ENCODE data around the gene CTSA. TPM values are rescaled to one million over a fixed set of nuclear protein-coding genes. Genes with fewer than 3 reads are reported as not detected.

The CTSA gene
- total RNA-seq, 1 experiment from 2014 or later, result 39.5 TPM

- Histone ChIP-seq H3K4me3 (ENCODE audit: low read length) (no peak overlapping the region), H3K79me2 (ENCODE audit: low read length) (peaks cover 42% of the 10 kb centered on the region), H2AFZ (ENCODE audit: low read length) (no peak overlapping the region), H4K20me1 (ENCODE audit: insufficient read depth, low read depth, low read length) (no peaks in the 10 kb centered on the region), H3K27me3 (ENCODE audit: low read length) (no peaks in the 10 kb centered on the region), H3K9me2 (replicated peaks; ENCODE audit: insufficient read depth, low read length) (no peaks in the 10 kb centered on the region), H3K9me3 (ENCODE audit: low read length) (no peaks in the 10 kb centered on the region), H3K9ac (ENCODE audit: low read length) (no peak overlapping the region), H3K27ac (ENCODE audit: low read length) (no peak overlapping the region), H3K4me2 (ENCODE audit: low read depth, low read length, poor library complexity, severe bottlenecking) (no peak overlapping the region), H3K4me1 (ENCODE audit: low read length) (peaks cover 22% of the 10 kb centered on the region), H3K36me3 (ENCODE audit: insufficient read depth, low read length) (no peaks in the 10 kb centered on the region)
- no peak for DNase-seq
These were observed 30.4 kb upstream of the CTSA start for GRCh38 chr20:45860560-45861220.

GRCh38 chr20:45861221-45862075 is 29.7 kb upstream of the CTSA start:
- Histone ChIP-seq H3K4me2 (ENCODE audit: low read depth, low read length, poor library complexity, severe bottlenecking) (no peak overlapping the region), H3K4me1 (ENCODE audit: low read length) (peaks cover 14% of the 10 kb centered on the region), H3K9ac (ENCODE audit: low read length) (no peak overlapping the region), H3K9me2 (replicated peaks; ENCODE audit: insufficient read depth, low read length) (no peaks in the 10 kb centered on the region), H4K20me1 (ENCODE audit: insufficient read depth, low read depth, low read length) (no peaks in the 10 kb centered on the region), H3K9me3 (ENCODE audit: low read length) (no peaks in the 10 kb centered on the region), H3K36me3 (ENCODE audit: insufficient read depth, low read length) (no peaks in the 10 kb centered on the region), H2AFZ (ENCODE audit: low read length) (no peak overlapping the region), H3K4me3 (ENCODE audit: low read length) (no peak overlapping the region), H3K27me3 (ENCODE audit: low read length) (no peaks in the 10 kb centered on the region), H3K27ac (ENCODE audit: low read length) (no peak overlapping the region), H3K79me2 (ENCODE audit: low read length) (peaks cover 34% of the 10 kb centered on the region)
- no peak for DNase-seq

DNA sequence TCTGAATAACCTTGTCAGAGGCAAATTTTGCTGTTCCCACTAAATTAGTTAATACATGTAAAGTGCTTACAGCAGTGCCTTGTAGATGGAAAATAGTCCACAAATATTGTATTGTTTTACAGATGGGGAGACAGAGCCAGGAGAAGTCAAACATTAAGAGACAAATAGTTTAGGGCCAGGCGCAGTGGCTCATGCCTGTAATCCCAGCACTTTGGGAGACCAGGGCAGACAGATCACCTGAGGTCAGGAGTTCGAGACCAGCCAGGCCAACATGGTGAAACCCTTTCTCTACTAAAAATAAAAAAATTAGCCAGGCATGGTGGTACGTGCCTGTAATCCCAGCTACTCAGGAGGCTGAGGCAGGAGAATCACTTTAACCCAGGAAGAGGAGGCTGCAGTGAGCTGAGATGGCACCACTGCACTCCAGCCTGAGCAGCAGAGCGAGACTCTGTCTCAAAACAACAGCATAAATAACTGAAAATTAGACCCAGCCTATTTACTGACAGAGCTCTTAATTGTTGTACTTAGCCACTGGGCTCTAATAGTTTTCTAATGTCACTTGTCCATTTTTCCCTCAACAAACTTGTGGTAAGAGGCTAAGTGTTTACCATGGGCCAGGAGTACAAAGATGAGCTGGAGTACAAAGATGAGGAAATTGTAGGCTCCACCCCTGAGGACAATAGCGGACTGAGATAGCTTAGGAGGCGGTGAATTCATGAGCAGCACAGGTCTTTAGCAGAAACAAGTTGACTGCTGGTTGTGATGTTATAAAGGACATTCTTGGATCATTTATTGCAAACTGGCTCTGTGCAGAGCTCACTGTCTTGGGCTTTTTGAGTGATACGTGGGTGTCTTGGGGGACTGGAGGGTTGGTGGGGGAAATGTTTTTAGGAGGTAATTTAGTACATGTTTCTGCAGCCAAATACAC is 27.3 kb upstream of the CTSA start:
- no peak overlapping the region for H2AFZ ChIP-seq (ENCODE audit: low read length)
- H3K27ac ChIP-seq (ENCODE audit: low read length), result no peak overlapping the region
- H3K9ac ChIP-seq (ENCODE audit: low read length), result no peak overlapping the region
- H4K20me1 ChIP-seq (ENCODE audit: insufficient read depth, low read depth, low read length), result no peaks in the 10 kb centered on the region
- no peaks in the 10 kb centered on the region for H3K9me3 ChIP-seq (ENCODE audit: low read length)
- H3K4me2 ChIP-seq (ENCODE audit: low read depth, low read length, poor library complexity, severe bottlenecking), result no peak overlapping the region
- no peak for DNase-seq
- no peak overlapping the region for H3K4me3 ChIP-seq (ENCODE audit: low read length)
- H3K79me2 ChIP-seq (ENCODE audit: low read length), result peaks cover 21% of the 10 kb centered on the region
- H3K36me3 ChIP-seq (ENCODE audit: insufficient read depth, low read length), result no peaks in the 10 kb centered on the region
- no peaks in the 10 kb centered on the region for H3K9me2 ChIP-seq (replicated peaks; ENCODE audit: insufficient read depth, low read length)
- no peaks in the 10 kb centered on the region for H3K27me3 ChIP-seq (ENCODE audit: low read length)
- H3K4me1 ChIP-seq (ENCODE audit: low read length), result peaks cover 4% of the 10 kb centered on the region

DNA sequence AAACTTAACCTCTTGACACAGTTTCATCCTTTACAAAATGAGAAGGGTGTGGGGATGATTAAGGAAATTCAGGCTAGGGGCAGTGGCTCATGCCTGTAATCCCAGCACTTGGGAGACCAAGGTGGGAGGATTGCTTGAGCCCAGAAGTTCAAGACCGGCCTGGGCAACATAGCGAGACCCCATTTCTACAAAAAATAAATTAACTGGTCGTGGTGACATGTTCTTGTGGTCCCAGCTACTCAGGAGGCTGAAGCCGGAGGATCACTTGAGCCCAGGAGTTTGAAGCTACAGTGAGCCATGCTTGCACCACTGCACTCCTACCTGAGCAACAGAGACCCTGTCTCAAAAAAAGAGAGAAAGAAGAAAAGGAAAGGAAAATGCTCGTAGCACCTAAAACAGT is 24.7 kb upstream of the CTSA start:
- no peak for DNase-seq
- no peaks in the 10 kb centered on the region for H3K9me2 ChIP-seq (replicated peaks; ENCODE audit: insufficient read depth, low read length)
- no peaks in the 10 kb centered on the region for H3K36me3 ChIP-seq (ENCODE audit: insufficient read depth, low read length)
- H3K79me2 ChIP-seq (ENCODE audit: low read length), result peaks cover 10% of the 10 kb centered on the region; the same call in 1 of the 2 replicates
- no peak overlapping the region for H3K27ac ChIP-seq (ENCODE audit: low read length)
- no peak overlapping the region for H3K9ac ChIP-seq (ENCODE audit: low read length)
- H3K4me1 ChIP-seq (ENCODE audit: low read length), result no peaks in the 10 kb centered on the region
- no peak overlapping the region for H3K4me2 ChIP-seq (ENCODE audit: low read depth, low read length, poor library complexity, severe bottlenecking)
- no peak overlapping the region for H2AFZ ChIP-seq (ENCODE audit: low read length)
- no peaks in the 10 kb centered on the region for H3K9me3 ChIP-seq (ENCODE audit: low read length)
- no peaks in the 10 kb centered on the region for H4K20me1 ChIP-seq (ENCODE audit: insufficient read depth, low read depth, low read length)
- H3K4me3 ChIP-seq (ENCODE audit: low read length), result no peak overlapping the region
- H3K27me3 ChIP-seq (ENCODE audit: low read length), result no peaks in the 10 kb centered on the region

DNA sequence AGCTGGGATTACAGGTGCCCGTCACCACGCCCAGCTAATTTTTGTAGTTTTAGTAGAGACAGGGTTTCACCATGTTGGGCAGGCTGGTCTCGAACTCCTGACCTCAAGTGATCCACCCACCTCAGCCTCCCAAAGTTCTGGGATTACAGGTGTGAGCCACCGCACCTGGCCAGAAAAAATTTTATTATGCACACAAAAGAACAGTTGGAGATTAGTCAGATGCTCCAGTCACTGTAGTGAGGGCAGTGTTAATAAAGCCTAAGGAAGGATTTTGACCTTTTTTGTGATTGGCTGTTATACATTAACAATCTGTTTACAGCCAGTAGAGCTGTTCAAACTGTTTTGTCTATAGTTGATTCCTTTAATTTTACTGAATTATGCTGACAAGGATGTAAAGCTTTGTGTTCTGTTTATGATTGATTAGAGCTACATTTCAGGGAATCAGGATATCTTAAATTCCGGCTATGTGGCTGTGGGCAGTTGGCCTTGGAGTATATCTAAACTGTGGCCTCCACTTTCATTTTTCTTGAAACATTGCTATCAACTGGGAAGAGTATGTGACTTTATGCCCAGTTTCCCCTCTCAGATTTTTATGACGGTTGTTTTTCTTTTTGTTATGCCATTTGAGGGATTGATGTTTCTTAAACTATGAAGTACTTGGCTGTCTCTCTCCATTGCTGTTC is 23.9 kb upstream of the CTSA start:
- Histone ChIP-seq H2AFZ (ENCODE audit: low read length) (no peak overlapping the region), H3K36me3 (ENCODE audit: insufficient read depth, low read length) (no peaks in the 10 kb centered on the region), H3K4me1 (ENCODE audit: low read length) (no peaks in the 10 kb centered on the region), H3K79me2 (ENCODE audit: low read length) (peaks cover 10% of the 10 kb centered on the region; the same call in 1 of the 2 replicates), H3K9ac (ENCODE audit: low read length) (no peak overlapping the region), H3K9me2 (replicated peaks; ENCODE audit: insufficient read depth, low read length) (no peaks in the 10 kb centered on the region), H3K27ac (ENCODE audit: low read length) (no peak overlapping the region), H3K9me3 (ENCODE audit: low read length) (no peaks in the 10 kb centered on the region), H3K27me3 (ENCODE audit: low read length) (no peaks in the 10 kb centered on the region), H4K20me1 (ENCODE audit: insufficient read depth, low read depth, low read length) (no peaks in the 10 kb centered on the region), H3K4me2 (ENCODE audit: low read depth, low read length, poor library complexity, severe bottlenecking) (no peak overlapping the region), H3K4me3 (ENCODE audit: low read length) (no peak overlapping the region)
- DNase-seq, result no peak

DNA sequence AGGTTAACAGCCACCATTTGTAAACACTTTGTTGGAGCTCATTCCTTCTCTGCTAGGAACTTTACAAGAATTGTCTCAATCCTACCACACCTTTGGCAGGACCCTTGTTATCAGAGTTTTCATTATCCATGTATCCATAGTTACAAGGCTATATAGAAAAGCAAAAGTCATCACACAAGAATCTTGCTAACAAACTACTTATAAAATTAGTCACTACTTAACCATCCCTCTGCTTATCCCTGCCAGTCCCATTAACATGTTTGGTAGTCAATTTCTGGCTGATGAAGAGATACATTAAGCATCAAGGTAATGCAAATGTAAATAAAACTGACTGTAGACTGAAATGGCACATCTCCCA is 23.3 kb upstream of the CTSA start:
- Histone ChIP-seq H3K4me1 (ENCODE audit: low read length) (no peaks in the 10 kb centered on the region), H2AFZ (ENCODE audit: low read length) (no peak overlapping the region), H3K79me2 (ENCODE audit: low read length) (peaks cover 8% of the 10 kb centered on the region; the same call in 1 of the 2 replicates), H3K27me3 (ENCODE audit: low read length) (no peaks in the 10 kb centered on the region), H3K27ac (ENCODE audit: low read length) (no peak overlapping the region), H3K4me2 (ENCODE audit: low read depth, low read length, poor library complexity, severe bottlenecking) (no peak overlapping the region), H3K9me2 (replicated peaks; ENCODE audit: insufficient read depth, low read length) (no peaks in the 10 kb centered on the region), H3K9me3 (ENCODE audit: low read length) (no peaks in the 10 kb centered on the region), H4K20me1 (ENCODE audit: insufficient read depth, low read depth, low read length) (no peaks in the 10 kb centered on the region), H3K36me3 (ENCODE audit: insufficient read depth, low read length) (no peaks in the 10 kb centered on the region), H3K9ac (ENCODE audit: low read length) (no peak overlapping the region), H3K4me3 (ENCODE audit: low read length) (no peak overlapping the region)
- DNase-seq, result no peak

GRCh38 chr20:45872626-45873025 is 18.5 kb upstream of the CTSA start:
- Histone ChIP-seq H3K4me2 (ENCODE audit: low read depth, low read length, poor library complexity, severe bottlenecking) (no peak overlapping the region), H3K9ac (ENCODE audit: low read length) (no peak overlapping the region), H3K27ac (ENCODE audit: low read length) (no peak overlapping the region), H2AFZ (ENCODE audit: low read length) (no peak overlapping the region), H3K4me3 (ENCODE audit: low read length) (no peak overlapping the region), H4K20me1 (ENCODE audit: insufficient read depth, low read depth, low read length) (no peaks in the 10 kb centered on the region), H3K36me3 (ENCODE audit: insufficient read depth, low read length) (no peaks in the 10 kb centered on the region), H3K79me2 (ENCODE audit: low read length) (0 out of 2 replicates have a peak, but pooled peaks cover 3% of the 10 kb centered on the region), H3K27me3 (ENCODE audit: low read length) (no peaks in the 10 kb centered on the region), H3K4me1 (ENCODE audit: low read length) (no peaks in the 10 kb centered on the region), H3K9me3 (ENCODE audit: low read length) (no peaks in the 10 kb centered on the region), H3K9me2 (replicated peaks; ENCODE audit: insufficient read depth, low read length) (no peaks in the 10 kb centered on the region)
- no peak for DNase-seq

Measured in Karpas-422 (cell line).